B cell (primary cell): Measurements from ENCODE around the gene DND1. TPM values are rescaled to one million over a fixed set of nuclear protein-coding genes. Genes with fewer than 3 reads are reported as not detected.

Source experiments
- ATAC-seq: fragments of 200-7000 bp; cut with Tn5 transposase; one replicate; pipeline ENCODE4 v1.10.0; 2021; ENCODE audit warnings: low read depth, mild to moderate bottlenecking, moderate number of reproducible peaks, moderate library complexity
- CTCF ChIA-PET: fragments of 350-600 bp; sonication (Branson Sonifier 250); formaldehyde crosslinking; loops from one replicate; lab custom pipeline; 2021; ENCODE audit warnings: antibody characterized with exemption, inconsistent platforms; lab: Charles Lee
- POLR2A ChIA-PET: fragments of 350-600 bp; sonication (Branson Sonifier 250); formaldehyde crosslinking; loops from one replicate; lab custom pipeline; 2021; ENCODE audit warnings: antibody characterized with exemption; lab: Charles Lee
- DNase-seq: peaks from one replicate; pipeline ENCODE4 v3.0.0; 2013
- H2AFZ ChIP-seq: 2 replicates; pipeline ENCODE4 v1.6.1; 2012; ENCODE audit warnings: mild to moderate bottlenecking, low read depth, low read length; ENCODE audit not compliant: insufficient read depth, poor library complexity, severe bottlenecking
- H3K27ac ChIP-seq, 2 donors: 1 replicate in 1 of 2; 2 replicates in 1 of 2; pipeline ENCODE4 v1.5.1; 2012 to 2013; ENCODE audit warnings: low read length in 2 of 2, mild to moderate bottlenecking in 2 of 2, moderate library complexity in 1 of 2
- H3K27me3 ChIP-seq, 4 experiments: fragments of 200-600 bp in 1 of 4; sonication (generic) in 1 of 4; replicated peaks in 1 of 4; 1 replicate in 2 of 4; 2 replicates in 2 of 4; pipeline versions ENCODE4 v1.6.1 to v1.7.0; 2013 to 2016; ENCODE audit warnings: low read length in 3 of 4, mild to moderate bottlenecking in 2 of 4, mixed read lengths in 1 of 4, moderate library complexity in 1 of 4; ENCODE audit not compliant: insufficient read depth in 4 of 4, control insufficient read depth in 3 of 4; ENCODE audit errors: control extremely low read depth in 1 of 4
- H3K36me3 ChIP-seq, 2 experiments: replicated peaks in 1 of 2; 1 replicate in 1 of 2; 2 replicates in 1 of 2; pipeline versions ENCODE4 v1.6.1 to v1.7.1; 2013; ENCODE audit warnings: low read length in 1 of 2; ENCODE audit not compliant: insufficient read depth in 2 of 2, control insufficient read depth in 1 of 2; ENCODE audit errors: control extremely low read depth in 1 of 2, extremely low read depth in 1 of 2
- H3K4me1 ChIP-seq, 2 donors: fragments of 200-600 bp in 1 of 2; sonication (generic) in 1 of 2; 1 replicate in 1 of 2; 2 replicates in 1 of 2; pipeline versions ENCODE4 v1.5.1 to v1.6.1; 2013 to 2017; ENCODE audit warnings: low read length in 2 of 2; ENCODE audit not compliant: control insufficient read depth in 2 of 2, insufficient read depth in 2 of 2
- H3K4me2 ChIP-seq: replicated peaks from 2 replicates; pipeline ENCODE3; 2012; ENCODE audit warnings: mild to moderate bottlenecking, low read depth, low read length; ENCODE audit not compliant: poor library complexity, severe bottlenecking
- H3K4me3 ChIP-seq, 5 experiments: fragments of 200-600 bp in 1 of 5; sonication (generic) in 1 of 5; 1 replicate in 3 of 5; 2 replicates in 2 of 5; pipeline versions ENCODE4 v1.5.1 to v1.7.0; 2011 to 2016; ENCODE audit warnings: low read length in 4 of 5, mild to moderate bottlenecking in 4 of 5, low read depth in 2 of 5, control low read depth in 1 of 5, moderate library complexity in 1 of 5; ENCODE audit not compliant: insufficient read depth in 1 of 5; ENCODE audit errors: control extremely low read depth in 1 of 5, extremely low read depth in 1 of 5
- H3K79me2 ChIP-seq: fragments of 200-600 bp; sonication (generic); one replicate; pipeline ENCODE4 v1.6.0; 2016; ENCODE audit warnings: low read length; ENCODE audit not compliant: control insufficient read depth, insufficient read depth
- H3K9ac ChIP-seq: fragments of 200-600 bp; sonication (generic); 2 replicates; pipeline ENCODE4 v1.6.1; 2017; ENCODE audit warnings: mild to moderate bottlenecking, low read length, moderate library complexity
- H3K9me3 ChIP-seq, 3 donors: one replicate each; pipeline versions ENCODE4 v1.6.1 to v1.7.1; 2013; ENCODE audit warnings: low read length in 2 of 3; ENCODE audit not compliant: control insufficient read depth in 2 of 3, insufficient read depth in 1 of 3; ENCODE audit errors: control extremely low read depth in 1 of 3
- H4K20me1 ChIP-seq: 2 replicates; pipeline ENCODE4 v1.6.0; 2012; ENCODE audit warnings: mild to moderate bottlenecking, low read length; ENCODE audit not compliant: insufficient read depth, control insufficient read depth, poor library complexity, severe bottlenecking
- H3K27ac Mint-ChIP-seq: one replicate; pipeline ENCODE4 v1.8.0; 2021; ENCODE audit warnings: mixed read lengths
- H3K27me3 Mint-ChIP-seq: one replicate; pipeline ENCODE4 v1.8.0; 2021; ENCODE audit warnings: mixed read lengths
- H3K4me1 Mint-ChIP-seq: one replicate; pipeline ENCODE4 v1.8.0; 2021; ENCODE audit warnings: mixed read lengths
- H3K4me3 Mint-ChIP-seq: one replicate; pipeline ENCODE4 v1.8.0; 2021; ENCODE audit warnings: mixed read lengths
- H3K9me3 Mint-ChIP-seq: one replicate; pipeline ENCODE4 v1.8.0; 2022; ENCODE audit warnings: mixed read lengths; ENCODE audit not compliant: insufficient read depth
- CTCF ChIP-seq: fragments of 200-600 bp; IDR thresholded peaks from one replicate; pipeline ENCODE4 v1.8.0; 2022; ENCODE audit warnings: antibody characterized with exemption, mild to moderate bottlenecking
- EZH2 ChIP-seq: IDR thresholded peaks from 2 replicates; pipeline ENCODE4 v1.6.1; 2012; ENCODE audit warnings: borderline replicate concordance, low read depth, mild to moderate bottlenecking, moderate library complexity, low read length; ENCODE audit not compliant: insufficient read depth, poor library complexity, severe bottlenecking
- whole genome bisulfite sequencing: methylation state at CpG from one replicate; pipeline ENCODE4 v1.1.5; 2013; ENCODE audit warnings: missing lambda C conversion rate; ENCODE audit not compliant: insufficient coverage; 5-methylcytosine and 5-hydroxymethylcytosine counted together
- intact Hi-C: fragments of 100-400 bp; cut with micrococcal nuclease; formaldehyde crosslinking; loops from one replicate; pipeline ENCODE4 v1.10.0; 2022
- polyA plus RNA-seq: library from polyadenylated mRNA; depleted of rRNA; stranded (reverse); fragments of >200 nt; gene quantifications from 2 replicates; pipeline ENCODE4 v1.2.3, GENCODE V29; 2012
- total RNA-seq, 2 donors: library from RNA; stranded (reverse); fragments of 120-200 nt in 1 of 2; gene quantifications; 1 replicate in 1 of 2; 2 replicates in 1 of 2; pipeline versions ENCODE4 v1.2.3 to v1.2.4, GENCODE V29; 2013 to 2022

Gene DND1
- total and polyA plus RNA-seq, 2 donors (not counting 1 experiment from before 2014, with no cell fraction given): 3.0 to 3.6 TPM

GRCh38 chr5:140635291-140636257 lies 37.8 kb downstream of the DND1 start:
- intact Hi-C loops: no loop called here

More at GRCh38 chr5:140635291-140636257, 37.8 kb downstream of the DND1 start:
- no peaks in the 10 kb centered on the region for H3K36me3 ChIP-seq
- ATAC-seq: no peak
- H3K4me2 ChIP-seq: no peak overlapping the region
- CTCF ChIA-PET: interaction anchor here (0.9 to 1.7 kb wide), 4 partner anchors 12 to 263 kb away, joined by 3 to 7 read pairs (median 4); partner anchors contain the start of genes IK and NDUFA2
- peaks cover 22 to 34% of the 10 kb centered on the region in 2 donors for H3K4me1 ChIP-seq
- no peak overlapping the region for H2AFZ ChIP-seq
- DNase-seq: no peak
- TF ChIP-seq EZH2: no peak
- TF ChIP-seq CTCF: no peak
- H3K9ac ChIP-seq: no peak overlapping the region
- no peak overlapping the region for H3K4me3 Mint-ChIP-seq
- H3K27ac Mint-ChIP-seq: no peak overlapping the region
- H3K27ac ChIP-seq: no peak overlapping the region
- peaks cover 13% of the 10 kb centered on the region for H3K27me3 Mint-ChIP-seq
- no peaks in the 10 kb centered on the region for H3K9me3 Mint-ChIP-seq
- WGBS: 89% methylated on average over 6 of the region's 8 CpGs
- H3K79me2 ChIP-seq: peaks cover 8% of the 10 kb centered on the region
- peaks cover 0 to 30% (median 12%) of the 10 kb centered on the region in 4 experiments for H3K27me3 ChIP-seq
- H3K4me3 ChIP-seq: no peak overlapping the region
- POLR2A ChIA-PET: interaction anchor here (0.5 to 1.5 kb wide), 5 partner anchors 12 to 1344 kb away, joined by 3 to 11 read pairs (median 3); partner anchors contain the start of genes IK and NDUFA2
- H3K4me1 Mint-ChIP-seq: peaks cover 33% of the 10 kb centered on the region
- no peaks in the 10 kb centered on the region for H3K9me3 ChIP-seq
- no peaks in the 10 kb centered on the region for H4K20me1 ChIP-seq
